Endometrium (tissue), 2 donors: ENCODE data around the gene CHCHD1.
"Not testable (repeated sequence)": the region's sequence is repeated elsewhere in the genome, so short reads cannot be mapped to it uniquely, and the experiment has no call there.

Experiments
- FAIRE-seq: peaks from 2 replicates; lab custom pipeline; 2012; peaks lifted over from hg19 to GRCh38; lab: Jason Lieb, UNC
- donor health status: control.
- donor health status: control.

The CHCHD1 gene

GRCh38 chr10:73769396-73769795, 12.5 kb upstream of the CHCHD1 start:
- no peak for FAIRE-seq

GRCh38 chr10:73771722-73772280, 10.0 kb upstream of the CHCHD1 start:
- FAIRE-seq = no peak

- FAIRE-seq = no peak
Measured at GRCh38 chr10:73772281-73773151, 9.3 kb upstream of the CHCHD1 start.

GRCh38 chr10:73773152-73773879, 8.5 kb upstream of the CHCHD1 start:
- FAIRE-seq = no peak

GRCh38 chr10:73774637-73775036, 7.2 kb upstream of the CHCHD1 start:
- FAIRE-seq = no peak

GRCh38 chr10:73779018-73779417, 2.8 kb upstream of the CHCHD1 start:
- FAIRE-seq = no peak

- no peak for FAIRE-seq
Measured at GRCh38 chr10:73779539-73780197, 2.2 kb upstream of the CHCHD1 start.

GRCh38 chr10:73780301-73780700, 1.5 kb upstream of the CHCHD1 start:
- no peak for FAIRE-seq

- no peak for FAIRE-seq
Measured at GRCh38 chr10:73780966-73781365, 882 bp upstream of the CHCHD1 start.

GRCh38 chr10:73781548-73781878, 335 bp upstream of the CHCHD1 start:
- FAIRE-seq = no peak

GRCh38 chr10:73782749-73783085, 869 bp downstream of the CHCHD1 start:
- no peak for FAIRE-seq

GRCh38 chr10:73785211-73785720, 3.4 kb downstream of the CHCHD1 start, which contains the start of gene ZSWIM8:
Gene ZSWIM8, plus strand, starts transcription at chr10:73785606. Its CDS starts 273 bp downstream, at chr10:73785879.
- peak; percentile 93 for FAIRE-seq

GRCh38 chr10:73785721-73786511, 4.1 kb downstream of the CHCHD1 start:
- FAIRE-seq = no peak

- no peak for FAIRE-seq
Measured at GRCh38 chr10:73786512-73786885, 4.7 kb downstream of the CHCHD1 start.

- not testable (repeated sequence) for FAIRE-seq
Measured at GRCh38 chr10:73787031-73787800, 5.4 kb downstream of the CHCHD1 start.

- FAIRE-seq = no peak
Measured at GRCh38 chr10:73788864-73789658, 7.2 kb downstream of the CHCHD1 start.

- no peak for FAIRE-seq
Measured at GRCh38 chr10:73789659-73790055, 7.8 kb downstream of the CHCHD1 start.

GRCh38 chr10:73790886-73791625, 9.2 kb downstream of the CHCHD1 start:
- FAIRE-seq = no peak

- FAIRE-seq = no peak
Measured at GRCh38 chr10:73791871-73792400, 10.1 kb downstream of the CHCHD1 start.
